Heart left ventricle (tissue), 13 donors: Measurements from ENCODE around the gene USP48.

Experiments
- CTCF ChIP-seq, 12 donors: fragments of 200-600 bp; sonication (generic) in 4 of 12; IDR thresholded peaks; one replicate each; pipeline versions ENCODE4 v1.5.0 to v1.8.0; 2018 to 2022; ENCODE audit warnings: antibody characterized with exemption in 12 of 12, mild to moderate bottlenecking in 5 of 12
- POLR2A ChIP-seq, 2 donors: fragments of 450-650 bp; IDR thresholded peaks; one replicate each; pipeline ENCODE4 v1.6.1; 2017; ENCODE audit warnings: antibody characterized with exemption in 2 of 2, mild to moderate bottlenecking in 2 of 2, moderate library complexity in 2 of 2
- donor health status: ischemic (EF 13 %, LVEDD 7.1; RV severe dilation, severe dysfunction).
- donor health status: DM: no; HTN: yes; CAD: no.
- donor health status: DM: no; HTN: no; CAD: no.
- donor health status: ischemic (EF 25% LVEDD 6.9; RV normal size, moderate dysfunction).
- donor health status: ischemic (EF 25% LVEDD 5.7; RV mildly dilated, moderate dysfunction).
- donor health status: ischemic (EF 35%, LVEDD 5.7; RV mildly dilated, moderate dysfunction).
- donor health status: nonischemic (EF 11% LVEDD 7.7; RV severe dilation, severe dysfunction).
- donor health status: DM: yes; HTN: yes; CAD: no.
- donor health status: PGD.
- donor health status: ischemic (EF 29% LVEDD 5.4; RV normal size, mild dysfunction).
- donor health status: nonischemic (EF 23%, LVEDD 6.1; RV moderate dilation, normal function).

- TF ChIP-seq CTCF (IDR thresholded peaks at IDR 0.05) (no peak), POLR2A (IDR thresholded peaks at IDR 0.05) (no peak)
These were observed 110.3 kb downstream of the USP48 start for GRCh38 chr1:21672478-21673276.
